Measurements from ENCODE around the gene ZNF750.

The ZNF750 gene

DNA sequence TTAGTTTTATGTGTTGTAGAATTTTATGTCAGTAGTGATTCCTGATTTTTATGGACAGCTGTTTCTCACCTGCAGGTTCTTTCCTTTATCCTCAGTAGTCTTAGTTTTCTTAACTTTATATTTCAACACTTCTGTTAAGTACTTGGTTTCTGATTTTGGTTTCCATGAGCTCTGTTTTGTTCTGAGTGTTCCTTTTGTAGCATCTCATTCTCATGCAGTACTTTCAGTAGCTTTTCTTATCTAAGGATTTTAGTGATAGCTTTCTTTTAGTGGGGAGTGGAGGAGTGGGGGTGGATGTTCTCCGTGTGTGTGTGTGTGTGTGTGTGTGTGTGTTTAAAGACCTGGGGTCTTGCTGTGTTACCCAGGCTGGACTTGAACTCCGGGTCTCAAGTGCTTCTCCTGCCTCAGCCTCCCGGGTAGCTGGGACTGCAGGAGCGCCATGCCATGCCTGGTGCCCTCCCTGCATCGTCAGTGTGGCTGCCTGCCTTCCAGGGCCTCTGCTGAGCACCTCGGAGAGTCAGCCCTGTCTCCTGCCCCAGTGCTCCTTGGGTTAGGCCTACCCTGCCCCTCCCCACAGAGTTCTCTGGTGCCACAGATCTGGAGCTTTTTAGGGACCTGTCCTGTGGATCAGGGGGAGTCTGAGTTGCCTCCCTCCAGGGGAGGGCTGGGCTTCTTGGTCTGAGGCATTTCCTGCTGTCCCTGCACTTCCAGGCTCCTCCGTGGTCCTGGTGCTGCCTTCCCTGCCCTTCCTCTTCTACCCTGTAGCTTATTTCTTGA is 4.3 kb upstream of the ZNF750 start:
- Histone ChIP-seq H3K4me3 (no peak overlapping the region), H3K4me2 (no peak overlapping the region; a peak in 1 of 22 replicates)

DNA sequence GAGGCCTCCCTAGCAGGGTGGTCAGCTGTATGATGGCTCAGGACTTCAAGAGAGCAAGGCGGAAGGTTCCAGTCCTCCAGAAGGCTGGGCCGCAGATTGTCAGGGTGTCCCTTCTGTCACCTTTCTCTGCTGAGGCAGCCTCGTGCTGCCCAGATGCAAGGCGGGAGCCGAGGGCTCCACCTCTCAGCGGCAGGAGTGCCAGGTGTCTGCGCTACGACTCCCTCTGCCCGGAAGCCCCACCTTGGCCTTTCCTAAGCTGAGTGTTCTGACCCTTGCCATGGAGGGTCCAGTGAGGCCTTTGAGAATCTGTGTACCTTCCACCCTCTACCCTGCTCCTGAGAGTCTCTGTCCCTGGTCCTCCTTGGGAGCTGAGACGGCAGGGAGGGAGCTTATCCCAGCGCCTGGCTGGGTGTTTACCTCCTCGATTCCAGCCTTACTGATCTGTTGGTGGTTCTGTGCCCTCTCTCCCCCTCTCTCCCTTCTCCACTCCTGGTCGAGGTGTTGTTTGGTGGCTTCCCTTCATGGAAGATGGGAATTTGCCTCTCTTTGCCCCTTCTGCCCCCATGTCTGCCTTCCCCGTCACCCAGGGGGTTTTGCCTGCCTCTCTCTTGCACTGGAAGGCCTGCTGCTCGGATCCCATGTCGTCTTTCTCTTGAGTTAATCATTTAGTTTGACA is 2.2 kb upstream of the ZNF750 start:
- H3K36me3 ChIP-seq: peaks cover 0 to 23% (median 0%) of the 10 kb centered on the region in 11 experiments; a peak in 8 of 22 replicates
- H3K9ac ChIP-seq: no peak overlapping the region
- H3K27ac ChIP-seq: no peak overlapping the region
- no peaks in the 10 kb centered on the region for H3K9me3 ChIP-seq (replicated peaks in 1 of 11)
- no peak for TF ChIP-seq Cebpa-rat (IDR thresholded peaks at IDR 0.05)
- H3K4me3 ChIP-seq: no peak overlapping the region
- H3K4me2 ChIP-seq: no peak overlapping the region
- peaks cover 0 to 5% (median 0%) of the 10 kb centered on the region in 11 experiments; a peak in 3 of 22 replicates for H3K27me3 ChIP-seq
- peaks cover 18 to 27% (median 21%) of the 10 kb centered on the region in 10 experiments for H3K4me1 ChIP-seq
- peaks cover 0 to 42% (median 0%) of the 10 kb centered on the region in 11 experiments; a peak in 8 of 22 replicates for H4K20me1 ChIP-seq

More for the DNA sequence above, 4.3 kb upstream of the ZNF750 start:
- Histone ChIP-seq H3K9me3 (replicated peaks in 1 of 11) (no peaks in the 10 kb centered on the region), H4K20me1 (peaks cover 0 to 42% (median 0%) of the 10 kb centered on the region in 11 experiments; a peak in 5 of 22 replicates), H3K9ac (no peak overlapping the region; a peak in 1 of 22 replicates), H3K36me3 (peaks cover 0 to 23% (median 0%) of the 10 kb centered on the region in 11 experiments; a peak in 8 of 22 replicates), H3K27me3 (no peaks in the 10 kb centered on the region), H3K27ac (no peak overlapping the region), H3K4me1 (peaks cover 2 to 23% (median 16%) of the 10 kb centered on the region in 10 experiments)
- no peak for TF ChIP-seq Cebpa-rat (IDR thresholded peaks at IDR 0.05)

DNA sequence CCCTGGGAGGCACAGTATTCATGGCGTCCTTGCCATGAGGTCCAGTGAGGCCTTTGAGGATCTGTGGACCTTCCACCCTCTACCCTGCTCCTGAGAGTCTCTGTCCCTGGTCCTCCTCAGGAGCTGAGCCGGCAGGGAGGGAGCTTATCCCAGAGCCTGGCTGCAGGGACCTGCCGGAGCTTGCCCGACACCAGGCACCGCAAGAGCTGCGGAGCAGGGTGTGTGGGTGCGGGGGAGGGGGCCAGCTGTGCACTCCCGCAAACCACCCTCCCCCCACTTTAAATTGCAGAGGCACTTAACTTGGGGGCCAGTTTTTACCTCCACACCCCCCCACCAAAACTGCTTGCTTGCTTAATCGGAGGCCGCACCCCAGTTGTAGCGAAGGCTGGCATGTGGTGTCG is 609 bp upstream of the ZNF750 start:
- no peak overlapping the region for H3K9ac ChIP-seq
- H3K9me3 ChIP-seq (replicated peaks in 1 of 11): no peaks in the 10 kb centered on the region
- H3K27ac ChIP-seq: no peak overlapping the region
- peaks cover 0 to 54% (median 0%) of the 10 kb centered on the region in 11 experiments; a peak in 9 of 22 replicates for H4K20me1 ChIP-seq
- H3K36me3 ChIP-seq: peaks cover 0 to 12% (median 0%) of the 10 kb centered on the region in 11 experiments; a peak in 2 of 22 replicates
- H3K4me2 ChIP-seq: no peak overlapping the region
- peaks cover 31 to 44% (median 34%) of the 10 kb centered on the region in 10 experiments for H3K4me1 ChIP-seq
- TF ChIP-seq Cebpa-rat (IDR thresholded peaks at IDR 0.05): no peak
- peaks cover 0 to 13% (median 0%) of the 10 kb centered on the region in 11 experiments; a peak in 5 of 22 replicates for H3K27me3 ChIP-seq
- H3K4me3 ChIP-seq: no peak overlapping the region

DNA sequence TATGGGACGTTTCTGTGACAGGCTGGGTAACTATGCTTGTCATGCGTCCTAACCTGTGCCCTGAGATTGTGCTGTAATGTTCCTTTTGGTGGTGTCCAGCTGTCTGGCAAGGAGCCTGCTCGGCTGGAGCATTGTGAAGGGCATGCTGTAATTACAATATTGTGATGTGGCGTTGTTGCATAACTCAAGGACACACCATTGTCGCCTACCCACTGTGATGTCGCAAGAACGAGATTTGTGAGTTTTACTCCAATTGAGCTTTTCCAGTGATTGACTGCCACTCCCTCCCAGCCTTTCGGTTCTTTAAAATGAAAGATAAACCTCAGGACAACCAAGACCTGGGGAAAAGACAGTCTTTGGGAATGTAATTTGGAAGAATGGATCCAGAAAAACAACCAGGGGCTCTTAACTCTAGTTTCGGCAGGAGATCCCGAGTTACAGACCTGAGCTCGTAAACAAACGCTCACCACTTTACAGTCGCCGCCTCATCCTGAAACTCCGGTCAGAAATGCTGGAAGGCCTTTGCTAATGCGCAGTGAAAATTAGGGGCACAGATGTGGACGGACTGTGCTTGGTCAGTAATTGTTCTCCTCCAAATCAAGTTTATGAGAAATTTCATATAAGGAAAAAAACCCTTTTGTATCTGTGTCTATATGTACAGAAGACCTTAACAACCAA is 1.3 kb downstream of the ZNF750 start:
- 0 out of 22 replicates have a peak overlapping the region, but pooled peaks of 1 of the 11 experiments have one; percentile 10 for H3K9ac ChIP-seq
- TF ChIP-seq Cebpa-rat (IDR thresholded peaks at IDR 0.05): peak in 10 of 11 experiments; percentile 55 to 89 (median 74); a peak in 16 of 22 replicates
- no peak overlapping the region for H3K4me3 ChIP-seq
- H3K4me2 ChIP-seq: peak overlapping the region; percentile 48 to 76 (median 65); a peak in 20 of 22 replicates
- H3K36me3 ChIP-seq: peaks cover 0 to 17% (median 3%) of the 10 kb centered on the region in 11 experiments; a peak in 10 of 22 replicates
- H3K9me3 ChIP-seq (replicated peaks in 1 of 11): no peaks in the 10 kb centered on the region
- peaks cover 0 to 52% (median 0%) of the 10 kb centered on the region in 11 experiments; a peak in 9 of 22 replicates for H4K20me1 ChIP-seq
- H3K27me3 ChIP-seq: peaks cover 0 to 13% (median 0%) of the 10 kb centered on the region in 11 experiments; a peak in 5 of 22 replicates
- peaks cover 38 to 44% (median 42%) of the 10 kb centered on the region in 10 experiments for H3K4me1 ChIP-seq
- H3K27ac ChIP-seq: peak overlapping the region in 2 of 11 experiments; percentile 11 to 44; a peak in 4 of 22 replicates

DNA sequence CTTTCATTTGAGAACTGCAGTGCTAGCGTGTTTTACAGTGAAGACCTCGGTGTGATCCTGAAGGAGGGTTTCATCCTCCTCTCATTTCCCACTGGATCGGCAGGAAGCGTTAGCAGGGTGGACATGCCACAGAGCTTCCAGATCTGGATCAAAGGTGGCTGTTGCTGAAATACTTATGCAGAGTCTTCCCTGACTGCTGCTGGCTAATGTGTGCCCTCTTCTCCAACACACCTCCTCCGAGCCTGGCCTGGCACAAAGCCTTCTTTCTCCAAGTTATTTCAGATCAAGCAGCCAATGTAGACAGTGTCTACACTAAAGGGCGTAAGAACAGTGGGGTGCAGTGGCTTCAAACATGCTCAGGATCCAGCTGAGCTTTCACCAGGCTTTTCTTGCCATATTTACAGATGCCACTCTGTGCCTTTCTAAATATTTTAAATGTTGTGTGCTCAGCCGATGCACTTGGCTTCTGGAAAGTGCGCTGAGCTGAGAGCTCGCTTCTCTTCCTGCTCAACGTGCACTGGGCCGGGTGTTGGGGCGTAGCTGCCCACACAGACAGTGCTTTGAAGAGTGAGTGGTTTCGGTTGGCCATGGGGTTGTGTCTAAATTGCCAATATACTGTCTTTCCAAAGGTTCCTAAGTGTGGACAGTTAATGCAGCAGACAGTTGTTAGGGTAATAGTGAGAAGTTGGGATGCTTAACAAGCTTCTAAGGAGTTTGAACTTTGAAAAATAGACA is 2.1 kb downstream of the ZNF750 start:
- peak overlapping the region; percentile 48 to 76 (median 65) for H3K4me2 ChIP-seq
- peaks cover 41 to 51% (median 44%) of the 10 kb centered on the region in 10 experiments for H3K4me1 ChIP-seq
- H3K9ac ChIP-seq: peak overlapping the region in 7 of 11 experiments; percentile 10 to 58 (median 28); a peak in 9 of 22 replicates
- no peak overlapping the region for H3K4me3 ChIP-seq
- TF ChIP-seq Cebpa-rat (IDR thresholded peaks at IDR 0.05): no peak
- peaks cover 0 to 13% (median 0%) of the 10 kb centered on the region in 11 experiments; a peak in 5 of 22 replicates for H3K27me3 ChIP-seq
- H3K9me3 ChIP-seq (replicated peaks in 1 of 11): no peaks in the 10 kb centered on the region
- H3K36me3 ChIP-seq: peaks cover 0 to 25% (median 10%) of the 10 kb centered on the region in 11 experiments; a peak in 15 of 22 replicates
- peak overlapping the region in 8 of 11 experiments; percentile 4 to 45 (median 14); a peak in 9 of 22 replicates for H3K27ac ChIP-seq
- peaks cover 0 to 60% (median 7%) of the 10 kb centered on the region in 11 experiments; a peak in 15 of 22 replicates for H4K20me1 ChIP-seq

DNA sequence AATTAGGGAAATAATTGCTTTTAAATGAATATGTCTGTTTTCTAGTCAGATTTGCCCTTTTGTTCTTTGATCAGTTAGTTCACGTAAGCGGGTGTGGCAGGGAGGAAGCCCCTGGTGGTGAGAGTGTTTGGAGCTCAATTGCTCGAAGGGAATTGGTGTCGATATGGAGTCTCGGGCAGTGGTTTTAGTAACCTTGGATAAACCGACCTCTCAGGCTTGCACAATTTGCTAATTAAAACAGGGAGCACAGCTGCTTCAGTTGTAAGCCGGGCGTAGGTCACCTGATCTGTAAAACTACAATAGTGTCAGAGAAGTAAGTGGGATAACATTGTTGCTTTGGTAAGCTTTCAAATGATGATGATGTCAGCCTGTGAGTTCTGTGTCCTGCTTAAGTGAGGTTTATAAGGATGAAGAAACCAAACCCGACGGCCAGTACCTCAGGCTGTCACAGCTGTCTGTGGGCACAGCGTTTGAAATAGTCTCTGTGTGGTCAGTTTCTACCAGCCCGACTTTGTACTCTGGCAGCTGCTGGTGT is 2.9 kb downstream of the ZNF750 start:
- H3K4me3 ChIP-seq: no peak overlapping the region
- peak overlapping the region in 7 of 11 experiments; percentile 10 to 58 (median 28); a peak in 7 of 22 replicates for H3K9ac ChIP-seq
- peak overlapping the region in 7 of 11 experiments; percentile 4 to 45 (median 15); a peak in 5 of 22 replicates for H3K27ac ChIP-seq
- H3K27me3 ChIP-seq: peaks cover 0 to 13% (median 0%) of the 10 kb centered on the region in 11 experiments; a peak in 7 of 22 replicates
- H3K36me3 ChIP-seq: peaks cover 0 to 28% (median 10%) of the 10 kb centered on the region in 11 experiments; a peak in 15 of 22 replicates
- peaks cover 0 to 65% (median 16%) of the 10 kb centered on the region in 11 experiments; a peak in 17 of 22 replicates for H4K20me1 ChIP-seq
- TF ChIP-seq Cebpa-rat (IDR thresholded peaks at IDR 0.05): peak in 3 of 11 experiments; percentile 16 to 22 (median 19); a peak in 1 of 22 replicates
- H3K9me3 ChIP-seq (replicated peaks in 1 of 11): no peaks in the 10 kb centered on the region
- H3K4me1 ChIP-seq: peaks cover 48 to 59% (median 52%) of the 10 kb centered on the region in 10 experiments
- H3K4me2 ChIP-seq: peak overlapping the region; percentile 48 to 76 (median 65)

DNA sequence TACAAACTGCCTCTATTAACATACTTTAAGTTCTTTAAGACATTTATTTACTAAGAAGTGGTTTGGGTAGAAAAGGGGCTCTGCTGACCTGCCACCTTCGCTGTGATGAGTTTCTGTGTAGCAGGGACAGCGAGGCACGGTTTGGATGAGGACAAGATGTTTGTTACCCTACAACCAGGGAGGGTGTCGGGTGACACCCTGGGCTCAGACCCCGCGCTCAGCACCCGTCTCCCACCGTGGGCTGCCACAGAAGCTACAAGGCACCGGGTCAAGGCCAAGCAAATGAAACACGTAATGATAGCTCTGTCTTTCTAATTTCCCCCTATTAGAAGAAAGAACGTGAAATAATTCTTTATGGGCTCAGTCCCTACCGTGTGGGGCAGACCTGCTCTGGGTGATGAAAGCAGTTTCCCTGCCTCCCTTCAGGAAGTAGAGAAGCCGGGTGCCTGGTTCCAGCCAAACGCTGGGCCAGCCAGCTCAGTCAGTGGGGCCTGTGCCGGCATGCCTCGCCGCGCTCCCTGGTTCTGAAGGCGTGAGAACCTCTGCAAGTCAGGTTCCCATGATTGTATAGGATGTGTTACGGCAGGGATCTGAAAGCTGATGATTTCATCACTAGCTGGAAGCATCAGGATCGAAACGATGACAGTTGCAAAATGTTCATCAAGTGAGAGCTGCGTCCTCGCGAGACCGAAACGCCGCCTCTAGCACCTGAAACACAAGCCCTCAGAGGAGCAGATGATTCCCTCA is 3.9 kb downstream of the ZNF750 start:
- peaks cover 55 to 69% (median 62%) of the 10 kb centered on the region in 10 experiments for H3K4me1 ChIP-seq
- peak overlapping the region in 2 of 11 experiments; percentile 10 to 46; a peak in 4 of 22 replicates for H3K9ac ChIP-seq
- no peaks in the 10 kb centered on the region for H3K9me3 ChIP-seq (replicated peaks in 1 of 11)
- H4K20me1 ChIP-seq: peaks cover 0 to 71% (median 25%) of the 10 kb centered on the region in 11 experiments; a peak in 17 of 22 replicates
- peak overlapping the region in 4 of 11 experiments; percentile 1 to 45 (median 25); a peak in 5 of 22 replicates for H3K27ac ChIP-seq
- H3K4me3 ChIP-seq: no peak overlapping the region
- H3K4me2 ChIP-seq: peak overlapping the region; percentile 48 to 76 (median 65)
- peaks cover 0 to 35% (median 15%) of the 10 kb centered on the region in 11 experiments; a peak in 18 of 22 replicates for H3K36me3 ChIP-seq
- peaks cover 0 to 16% (median 0%) of the 10 kb centered on the region in 11 experiments; a peak in 7 of 22 replicates for H3K27me3 ChIP-seq
- TF ChIP-seq Cebpa-rat (IDR thresholded peaks at IDR 0.05): 0 out of 22 replicates have a peak, but pooled peaks of 1 of the 11 experiments have one; percentile 37

All from BLaER1 treated with 17β-estradiol and CSF1 and Interleukin-3, amounts not matched to agents 10 nM and 100 nM (cell line).